GM19468 (cell line): ENCODE measurements around the gene SCYGR3.

Source experiments
- ATAC-seq: cut with Tn5 transposase; IDR thresholded peaks from one replicate; pipeline ENCODE4 v1.9.1; 2021; ENCODE audit warnings: mild to moderate bottlenecking, moderate library complexity, moderate number of reproducible peaks; ENCODE audit not compliant: unreplicated experiment; ENCODE audit errors: extremely low read depth

Gene SCYGR3

GRCh38 chr2:227568852-227569169 is 45.8 kb downstream of the SCYGR3 start:
- no peak for ATAC-seq

GRCh38 chr2:227566012-227566411 is 48.6 kb downstream of the SCYGR3 start:
- ATAC-seq, result no peak

- ATAC-seq, result no peak
These were observed 49.6 kb downstream of the SCYGR3 start for GRCh38 chr2:227565080-227565479.
